COLO829 (cell line): ENCODE measurements around the gene PHKA2.
"Not testable (repeated sequence)": the region's sequence is repeated elsewhere in the genome, so short reads cannot be mapped to it uniquely, and the experiment has no call there.

ENCODE experiments used
- DNase-seq: peaks from one replicate; pipeline ENCODE4 v3.0.0; 2012; ENCODE audit warnings: low spot score

The PHKA2 gene

DNA sequence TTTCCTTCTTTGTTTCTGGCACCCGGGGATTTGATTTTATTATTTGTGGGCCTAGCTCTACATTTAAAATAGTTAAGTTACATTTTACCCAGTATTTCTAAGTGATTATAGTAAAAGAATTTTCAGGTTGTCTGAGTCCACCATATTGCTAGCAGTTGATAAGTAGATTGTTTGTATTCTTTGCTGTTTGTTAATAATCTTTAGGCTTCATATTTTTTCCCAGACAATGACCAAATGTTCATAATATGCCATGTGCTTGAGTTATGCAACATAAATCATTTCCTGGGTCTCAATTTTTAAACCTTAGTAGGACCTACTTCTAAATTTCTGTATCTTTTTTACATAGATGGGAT lies 127.3 kb downstream of the PHKA2 start:
- DNase-seq: no peak

DNA sequence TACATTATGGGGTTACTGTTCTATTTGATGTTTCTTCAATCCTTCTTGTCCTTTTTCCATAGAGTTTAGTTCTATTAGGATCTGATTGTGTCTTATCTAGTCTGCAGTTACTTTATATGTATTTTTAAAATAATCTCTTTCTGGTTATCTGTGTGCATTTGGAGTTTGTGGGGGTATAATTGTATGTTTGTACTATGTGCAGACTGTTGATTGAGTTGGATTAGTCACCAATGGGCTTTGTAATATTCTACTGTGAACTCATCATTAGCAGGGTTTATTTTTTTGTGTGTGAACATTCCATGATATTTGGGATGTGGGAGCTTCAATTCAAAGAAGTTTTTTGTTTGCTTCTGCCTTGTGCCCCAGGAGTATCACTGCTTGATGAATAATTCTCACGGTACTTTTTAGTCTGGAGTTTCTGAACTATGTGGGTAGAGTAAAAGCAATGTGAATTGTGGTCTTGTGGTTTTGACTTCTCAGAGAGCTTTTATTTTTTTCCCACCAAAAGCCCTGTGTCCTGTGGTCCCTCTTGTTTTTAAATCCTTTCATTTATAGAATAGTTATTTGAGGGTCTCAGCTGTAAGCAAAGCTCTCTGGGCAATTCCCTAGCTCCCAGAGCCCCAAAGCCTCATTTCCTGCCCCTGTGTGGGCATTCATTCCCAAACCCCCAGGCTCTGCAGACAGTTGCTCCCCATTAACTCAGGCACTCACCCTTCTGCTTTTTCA lies 127.8 kb downstream of the PHKA2 start:
- DNase-seq: peak; percentile 88

DNA sequence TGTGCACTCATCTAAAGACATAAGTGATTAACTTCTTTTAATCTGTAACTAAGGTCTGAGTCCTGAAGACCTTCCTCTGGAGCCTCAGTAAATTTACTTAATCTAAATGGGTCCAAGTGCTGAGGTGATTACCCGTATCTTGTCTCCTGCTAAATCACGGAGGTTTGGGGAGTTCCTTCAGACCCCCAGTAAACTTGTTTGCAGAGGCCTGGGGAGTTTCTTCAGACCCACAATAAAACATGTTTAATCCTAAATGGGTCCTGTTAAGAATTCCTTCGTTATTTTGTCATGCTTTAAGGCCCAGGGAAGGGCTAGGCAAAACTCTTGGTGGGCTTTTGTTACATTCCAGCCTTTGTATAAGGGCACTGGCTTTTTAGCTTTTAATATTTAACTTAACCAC lies 136.0 kb downstream of the PHKA2 start:
- not testable (repeated sequence) for DNase-seq
